K562 (cell line): ENCODE measurements around the gene DHPS. TPM values are rescaled to one million over a fixed set of nuclear protein-coding genes. Genes with fewer than 3 reads are reported as not detected.

Experiments
- CBX3 ChIP-seq, 2 experiments: IDR thresholded peaks; 1 replicate in 1 of 2; 2 replicates in 1 of 2; pipeline ENCODE4 v1.6.1; 2012; ENCODE audit warnings: inconsistent platforms in 2 of 2, low read length in 2 of 2, borderline replicate concordance in 1 of 2, control low read depth in 1 of 2
- CEBPG ChIP-seq, 3 experiments: fragments of 200-800 bp in 1 of 3; sonication (Bioruptor generic) in 1 of 3; sonication (generic) in 1 of 3; formaldehyde crosslinking in 1 of 3; IDR thresholded peaks in 2 of 3; conservative IDR thresholded peaks in 1 of 3; 2 replicates each; pipeline versions ENCODE4 v1.6.1 to v1.8.0; 2016 to 2022; ENCODE audit warnings: missing compliant biosample characterization in 2 of 3, missing genetic modification characterization in 2 of 3, mild to moderate bottlenecking in 1 of 3, missing genetic modification reagents in 1 of 3
- CXXC5 ChIP-seq: fragments of 250-450 bp; sonication (Bioruptor Pico); IDR thresholded peaks from 2 replicates; pipeline ENCODE4 v1.8.0; 2022; ENCODE audit warnings: inconsistent platforms, mild to moderate bottlenecking, moderate library complexity
- DPF2 ChIP-seq: fragments of 450-650 bp; IDR thresholded peaks from 2 replicates; pipeline ENCODE4 v1.6.1; 2016
- MTA3 ChIP-seq: fragments of 450-650 bp; formaldehyde crosslinking; IDR thresholded peaks from 2 replicates; pipeline ENCODE4 v1.6.1; 2017; ENCODE audit warnings: mild to moderate bottlenecking, borderline replicate concordance
- NR2C1 ChIP-seq, 2 experiments: fragments of 450-650 bp; IDR thresholded peaks; 2 replicates each; pipeline ENCODE4 v1.6.1; 2017; ENCODE audit warnings: mild to moderate bottlenecking in 2 of 2, antibody characterized with exemption in 1 of 2, inconsistent platforms in 1 of 2, missing compliant biosample characterization in 1 of 2, missing genetic modification characterization in 1 of 2
- NR2C2 ChIP-seq, 2 experiments: fragments of 200-800 bp in 1 of 2; sonication (Bioruptor generic) in 1 of 2; sonication (generic) in 1 of 2; formaldehyde crosslinking in 1 of 2; IDR thresholded peaks; 2 replicates each; pipeline versions ENCODE4 v1.6.1 to v1.8.0; 2016 to 2022; ENCODE audit warnings: mild to moderate bottlenecking in 1 of 2, missing compliant biosample characterization in 1 of 2, missing genetic modification characterization in 1 of 2, missing genetic modification reagents in 1 of 2
- PHF8 ChIP-seq: fragments of 200-600 bp; sonication (generic); IDR thresholded peaks from 2 replicates; pipeline ENCODE4 v1.6.1; 2012; ENCODE audit warnings: mixed run types, mild to moderate bottlenecking, inconsistent platforms, low read length, moderate library complexity, borderline replicate concordance
- PML ChIP-seq: IDR thresholded peaks from 2 replicates; pipeline ENCODE4 v1.6.1; 2012; ENCODE audit warnings: low read length, inconsistent platforms
- POLR2G ChIP-seq: fragments of 200-400 bp; formaldehyde crosslinking; IDR thresholded peaks from 2 replicates; pipeline ENCODE4 v1.6.1; 2017; ENCODE audit warnings: low read depth, mild to moderate bottlenecking, antibody characterized with exemption, low read length, moderate library complexity
- SAFB ChIP-seq: fragments of 200-400 bp; formaldehyde crosslinking; IDR thresholded peaks from 2 replicates; pipeline ENCODE4 v1.6.1; 2017; ENCODE audit warnings: low read depth, low read length, borderline replicate concordance
- SIX5 ChIP-seq, 2 experiments: IDR thresholded peaks; 2 replicates each; pipeline ENCODE4 v1.6.1; 2011; ENCODE audit warnings: low read length in 2 of 2, borderline replicate concordance in 1 of 2, low read depth in 1 of 2, mild to moderate bottlenecking in 1 of 2, moderate library complexity in 1 of 2; ENCODE audit not compliant: insufficient read depth in 1 of 2
- SMAD1 ChIP-seq: fragments of 150-350 bp; IDR thresholded peaks from 2 replicates; pipeline ENCODE4 v1.6.1; 2014; ENCODE audit warnings: low read length, low read depth; ENCODE audit not compliant: partially characterized antibody
- TBL1XR1 ChIP-seq, 2 experiments: IDR thresholded peaks; 2 replicates each; pipeline ENCODE4 v1.6.1; 2012; ENCODE audit warnings: improper control_type of control experiment in 2 of 2, low read length in 2 of 2, mild to moderate bottlenecking in 1 of 2
- TEAD4 ChIP-seq, 2 experiments: sonication (generic) in 1 of 2; formaldehyde crosslinking in 1 of 2; IDR thresholded peaks; 2 replicates each; pipeline versions ENCODE4 v1.6.1 to v1.8.0; 2012 to 2022; ENCODE audit warnings: borderline replicate concordance in 1 of 2, inconsistent platforms in 1 of 2, low read length in 1 of 2, mild to moderate bottlenecking in 1 of 2, missing genetic modification reagents in 1 of 2
- ZBTB7A ChIP-seq: IDR thresholded peaks from 2 replicates; pipeline ENCODE4 v1.6.1; 2011; ENCODE audit warnings: low read depth, mild to moderate bottlenecking, low read length, moderate library complexity, borderline replicate concordance; ENCODE audit not compliant: control insufficient read depth
- ZNF232 ChIP-seq: sonication (generic); formaldehyde crosslinking; IDR thresholded peaks from 2 replicates; pipeline ENCODE4 v1.8.0; 2022; ENCODE audit warnings: mild to moderate bottlenecking, missing genetic modification reagents
- ZNF274 ChIP-seq: IDR thresholded peaks from 2 replicates; pipeline ENCODE4 v1.6.1; 2011; ENCODE audit warnings: low read depth, mild to moderate bottlenecking, low read length, moderate library complexity, borderline replicate concordance
- polyA plus RNA-seq, 8 experiments: library from polyadenylated mRNA; depleted of rRNA in 4 of 8; stranded (reverse) in 5 of 8; unstranded in 3 of 8; fragments of >200 nt; fragmentation: Nextera tagmentation in 2 of 8; fragmentation: Illumina TruSeq in 1 of 8; extraction: Ambion mirVana in 2 of 8; extraction: Trizol in 1 of 8; gene quantifications; 2 replicates each; pipeline versions ENCODE4 v1.2.1 to v1.2.3, GENCODE V29; 2011 to 2014; ENCODE audit warnings: inconsistent platforms in 1 of 8, missing spikeins in 1 of 8
- total RNA-seq, 7 experiments: library from RNA; depleted of rRNA in 6 of 7; stranded (reverse); fragments of >200 nt in 6 of 7; fragmentation: Illumina TruSeq in 2 of 7; extraction: Trizol in 2 of 7; gene quantifications; 2 replicates each; pipeline versions ENCODE4 v1.2.1 to v1.2.3, GENCODE V29; 2011 to 2021; ENCODE audit warnings: low replicate concordance in 1 of 7
- TF ChIP-seq, protein P1 (sequence below): fragments of 450-650 bp; IDR thresholded peaks from 2 replicates; pipeline ENCODE4 v1.6.1; 2014; ENCODE audit warnings: low read depth, mild to moderate bottlenecking, moderate library complexity, borderline replicate concordance
- TF ChIP-seq, protein P2 (sequence below): fragments of 250-450 bp; sonication (Bioruptor Pico); IDR thresholded peaks from 2 replicates; pipeline ENCODE4 v1.8.0; 2021; ENCODE audit warnings: borderline replicate concordance, mild to moderate bottlenecking, moderate library complexity; ENCODE audit not compliant: poor library complexity, severe bottlenecking
- TF ChIP-seq, protein P3 (sequence below), 2 experiments: IDR thresholded peaks; 2 replicates each; pipeline ENCODE4 v1.6.1; 2011; ENCODE audit warnings: borderline replicate concordance in 1 of 2, control low read depth in 1 of 2, low read depth in 1 of 2, low read length in 1 of 2, mild to moderate bottlenecking in 1 of 2, mixed read lengths in 1 of 2, moderate library complexity in 1 of 2; ENCODE audit not compliant: insufficient read depth in 1 of 2, insufficient read length in 1 of 2, poor library complexity in 1 of 2, severe bottlenecking in 1 of 2; ENCODE audit errors: extremely low read depth in 1 of 2

Gene DHPS
- total and polyA plus RNA-seq, 9 of the 15 experiments (the other 6 are each of a cell fraction or from before 2014, with no cell fraction given), result 47.1 to 110 (median 79.9) TPM

DNA sequence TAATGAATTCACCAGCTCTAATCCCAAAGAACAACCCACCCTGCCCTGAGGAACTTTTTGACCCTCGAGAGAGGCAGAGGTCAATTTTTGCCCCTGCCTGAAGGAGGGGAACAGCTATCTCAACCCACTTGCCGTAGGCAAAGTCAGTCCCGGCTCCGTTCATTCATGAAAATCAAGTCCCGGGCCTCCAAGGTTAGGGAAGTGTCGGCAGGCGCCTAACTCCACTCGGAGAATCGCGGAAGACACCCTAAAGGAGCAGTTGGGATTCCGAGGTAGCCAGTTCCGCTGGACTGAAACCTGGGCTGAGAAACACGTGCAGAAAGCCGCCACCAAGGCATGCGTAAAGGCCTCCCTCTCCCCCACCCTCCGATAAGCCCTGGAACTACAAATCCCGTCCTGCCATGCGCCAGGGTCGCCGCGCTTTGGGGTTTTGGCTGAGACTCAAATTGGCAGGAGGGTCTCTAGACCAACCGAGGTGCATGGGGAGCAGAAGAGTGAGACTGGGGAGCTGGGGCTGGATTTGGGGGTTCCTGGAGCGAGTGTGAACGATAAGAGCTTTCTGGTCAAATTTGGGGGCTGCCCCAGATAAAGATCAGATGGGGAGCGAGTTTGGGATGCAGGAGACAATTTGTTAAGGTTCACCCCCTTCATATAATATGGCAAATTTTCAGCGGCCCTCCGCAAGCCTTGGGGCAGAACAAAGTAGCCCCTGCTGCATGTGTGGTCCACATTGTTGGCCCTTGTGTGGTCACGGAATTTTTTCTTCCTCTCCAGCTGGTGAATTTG, 42.2 kb upstream of the DHPS start, which contains the start of gene TNPO2 (continued):
- TF ChIP-seq, protein P1, sequence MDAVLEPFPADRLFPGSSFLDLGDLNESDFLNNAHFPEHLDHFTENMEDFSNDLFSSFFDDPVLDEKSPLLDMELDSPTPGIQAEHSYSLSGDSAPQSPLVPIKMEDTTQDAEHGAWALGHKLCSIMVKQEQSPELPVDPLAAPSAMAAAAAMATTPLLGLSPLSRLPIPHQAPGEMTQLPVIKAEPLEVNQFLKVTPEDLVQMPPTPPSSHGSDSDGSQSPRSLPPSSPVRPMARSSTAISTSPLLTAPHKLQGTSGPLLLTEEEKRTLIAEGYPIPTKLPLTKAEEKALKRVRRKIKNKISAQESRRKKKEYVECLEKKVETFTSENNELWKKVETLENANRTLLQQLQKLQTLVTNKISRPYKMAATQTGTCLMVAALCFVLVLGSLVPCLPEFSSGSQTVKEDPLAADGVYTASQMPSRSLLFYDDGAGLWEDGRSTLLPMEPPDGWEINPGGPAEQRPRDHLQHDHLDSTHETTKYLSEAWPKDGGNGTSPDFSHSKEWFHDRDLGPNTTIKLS, result peak; percentile 84
- no peak for TF ChIP-seq DPF2
- peak; percentile 90 for TF ChIP-seq NR2C1 (IDR thresholded peaks at IDR 0.05)
- TF ChIP-seq NR2C1 (tag; IDR thresholded peaks at IDR 0.05), result peak; percentile 96
- peak; percentile 74 for TF ChIP-seq POLR2G
- TF ChIP-seq TBL1XR1 (IDR thresholded peaks at IDR 0.05; ENCODE audit: low read length in 2 of 2), result 0 out of 4 replicates have a peak, but pooled peaks of 1 of the 2 experiments have one; percentile 26
- 0 out of 2 replicates have a peak, but pooled peaks have one; percentile 16 for TF ChIP-seq PML
- TF ChIP-seq CEBPG (CRISPR knock-in tag; IDR thresholded peaks at IDR 0.05), result no peak
- TF ChIP-seq CEBPG (tag; conservative IDR thresholded peaks at IDR 0.05 in 1 of 2, IDR thresholded peaks at IDR 0.05 in 1 of 2), result no peak
- TF ChIP-seq SMAD1, result peak; percentile 42
- peak; percentile 74 to 80 for TF ChIP-seq SIX5 (IDR thresholded peaks at IDR 0.05; ENCODE audit: borderline replicate concordance in 1 of 2, insufficient read depth in 1 of 2, low read depth in 1 of 2, low read length in 2 of 2)
- peak in 1 of 2 experiments; percentile 24; a peak in 1 of 3 replicates for TF ChIP-seq CBX3 (IDR thresholded peaks at IDR 0.05; ENCODE audit: borderline replicate concordance in 1 of 2, low read length in 2 of 2)
- peak; percentile 57; the same call in 1 of the 2 replicates for TF ChIP-seq PHF8
- TF ChIP-seq ZBTB7A, result peak; percentile 95
- TF ChIP-seq ZNF274, result no peak
- peak; percentile 85 for TF ChIP-seq CXXC5 (CRISPR knock-in tag)
- TF ChIP-seq MTA3, result peak; percentile 17
- TF ChIP-seq, protein P2, sequence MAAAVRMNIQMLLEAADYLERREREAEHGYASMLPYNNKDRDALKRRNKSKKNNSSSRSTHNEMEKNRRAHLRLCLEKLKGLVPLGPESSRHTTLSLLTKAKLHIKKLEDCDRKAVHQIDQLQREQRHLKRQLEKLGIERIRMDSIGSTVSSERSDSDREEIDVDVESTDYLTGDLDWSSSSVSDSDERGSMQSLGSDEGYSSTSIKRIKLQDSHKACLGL (CRISPR knock-in tag), result peak; percentile 78
- TF ChIP-seq SAFB, result no peak
- no peak; the same call in 1 of the 2 replicates for TF ChIP-seq TEAD4 (IDR thresholded peaks at IDR 0.05; ENCODE audit: low read length)
- TF ChIP-seq TEAD4 (CRISPR knock-in tag; IDR thresholded peaks at IDR 0.05; ENCODE audit: borderline replicate concordance), result no peak
- peak; percentile 60; the same call in 1 of the 2 replicates for TF ChIP-seq ZNF232 (CRISPR knock-in tag)
- peak; percentile 87; the same call in 1 of the 2 replicates for TF ChIP-seq NR2C2 (CRISPR knock-in tag; IDR thresholded peaks at IDR 0.05)
- TF ChIP-seq NR2C2 (tag; IDR thresholded peaks at IDR 0.05), result peak; percentile 94
- TF ChIP-seq, protein P3, sequence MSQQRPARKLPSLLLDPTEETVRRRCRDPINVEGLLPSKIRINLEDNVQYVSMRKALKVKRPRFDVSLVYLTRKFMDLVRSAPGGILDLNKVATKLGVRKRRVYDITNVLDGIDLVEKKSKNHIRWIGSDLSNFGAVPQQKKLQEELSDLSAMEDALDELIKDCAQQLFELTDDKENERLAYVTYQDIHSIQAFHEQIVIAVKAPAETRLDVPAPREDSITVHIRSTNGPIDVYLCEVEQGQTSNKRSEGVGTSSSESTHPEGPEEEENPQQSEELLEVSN (IDR thresholded peaks at IDR 0.05; ENCODE audit: borderline replicate concordance in 1 of 2, extremely low read depth in 1 of 2, insufficient read depth in 1 of 2, insufficient read length in 1 of 2, low read depth in 1 of 2, low read length in 1 of 2, poor library complexity in 1 of 2, severe bottlenecking in 1 of 2), result peak; percentile 89 to 95
